ENCODE results near the gene BDNF.

Gene BDNF

GRCh38 chr11:27626269-27626937 is 73.9 kb downstream of the BDNF start:
- DNase-seq (ENCODE audit: low read depth in 2 of 2): no peak

GRCh38 chr11:27625347-27625912 is 74.8 kb downstream of the BDNF start:
- no peak for DNase-seq (ENCODE audit: low read depth in 2 of 2)

- DNase-seq (ENCODE audit: low read depth in 2 of 2): no peak
These were observed 76.2 kb downstream of the BDNF start for GRCh38 chr11:27623945-27624523.

GRCh38 chr11:27622541-27623300 is 77.5 kb downstream of the BDNF start:
- no peak for DNase-seq (ENCODE audit: low read depth in 2 of 2)

- no peak for DNase-seq (ENCODE audit: low read depth in 2 of 2)
These were observed 78.7 kb downstream of the BDNF start for GRCh38 chr11:27621405-27622161.

- DNase-seq (ENCODE audit: low read depth in 2 of 2): no peak
These were observed 80.4 kb downstream of the BDNF start for GRCh38 chr11:27619763-27620335.

- no peak for DNase-seq (ENCODE audit: low read depth in 2 of 2)
These were observed 81.1 kb downstream of the BDNF start for GRCh38 chr11:27619039-27619574.

- DNase-seq (ENCODE audit: low read depth in 2 of 2): no peak
These were observed 81.9 kb downstream of the BDNF start for GRCh38 chr11:27618281-27618915.

GRCh38 chr11:27616711-27617110 is 83.5 kb downstream of the BDNF start:
- no peak for DNase-seq (ENCODE audit: low read depth in 2 of 2)

GRCh38 chr11:27615833-27616232 is 84.4 kb downstream of the BDNF start:
- no peak for DNase-seq (ENCODE audit: low read depth in 2 of 2)

- no peak for DNase-seq (ENCODE audit: low read depth in 2 of 2)
These were observed 86.2 kb downstream of the BDNF start for GRCh38 chr11:27614092-27614491.

GRCh38 chr11:27612932-27613880 is 87.0 kb downstream of the BDNF start:
- DNase-seq (ENCODE audit: low read depth in 2 of 2): no peak

- DNase-seq (ENCODE audit: low read depth in 2 of 2): no peak
These were observed 88.3 kb downstream of the BDNF start for GRCh38 chr11:27611947-27612455.

- DNase-seq (ENCODE audit: low read depth in 2 of 2): no peak
These were observed 88.9 kb downstream of the BDNF start for GRCh38 chr11:27611390-27611789.

GRCh38 chr11:27610946-27611345 is 89.3 kb downstream of the BDNF start:
- no peak for DNase-seq (ENCODE audit: low read depth in 2 of 2)

- no peak for DNase-seq (ENCODE audit: low read depth in 2 of 2)
These were observed 90.0 kb downstream of the BDNF start for GRCh38 chr11:27610280-27610679.

- DNase-seq (ENCODE audit: low read depth in 2 of 2): no peak
These were observed 91.3 kb downstream of the BDNF start for GRCh38 chr11:27608951-27609350.

- no peak for DNase-seq (ENCODE audit: low read depth in 2 of 2)
These were observed 94.8 kb downstream of the BDNF start for GRCh38 chr11:27605422-27605821.
